Thyroid gland (tissue), 4 donors: ENCODE results near the gene EYS. TPM values are rescaled to one million over a fixed set of nuclear protein-coding genes. Genes with fewer than 3 reads are reported as not detected.
"Not testable (repeated sequence)": the region's sequence is repeated elsewhere in the genome, so short reads cannot be mapped to it uniquely, and the experiment has no call there.

Experiments
- DNase-seq, 2 donors: peaks; one replicate each; pipeline ENCODE4 v3.0.0-alpha.2; 2019
- H3K27ac ChIP-seq, 3 donors: fragments of 200-600 bp; sonication (generic); 1 replicate in 2 of 3; 2 replicates in 1 of 3; pipeline ENCODE4 v1.5.1; 2016 to 2019; ENCODE audit warnings: mild to moderate bottlenecking in 1 of 3, moderate library complexity in 1 of 3
- H3K27me3 ChIP-seq: fragments of 200-600 bp; sonication (generic); one replicate; pipeline ENCODE4 v1.5.1; 2019
- H3K36me3 ChIP-seq, 2 donors: fragments of 200-600 bp; sonication (generic); one replicate each; pipeline ENCODE4 v1.5.1; 2016 to 2019
- H3K4me1 ChIP-seq, 2 donors: fragments of 200-600 bp; sonication (generic); one replicate each; pipeline ENCODE4 v1.5.1; 2017 to 2019
- H3K4me3 ChIP-seq, 3 donors: fragments of 200-600 bp; sonication (generic); replicated peaks in 1 of 3; 1 replicate in 2 of 3; 2 replicates in 1 of 3; pipeline ENCODE4 v1.5.1; 2016; ENCODE audit warnings: mild to moderate bottlenecking in 1 of 3
- H3K9me3 ChIP-seq: fragments of 200-600 bp; sonication (generic); one replicate; pipeline ENCODE4 v1.5.1; 2017
- POLR2A ChIP-seq, 2 donors: fragments of 450-650 bp; IDR thresholded peaks; one replicate each; pipeline ENCODE4 v1.6.1; 2017; ENCODE audit warnings: antibody characterized with exemption in 2 of 2, mild to moderate bottlenecking in 2 of 2, moderate library complexity in 1 of 2
- WGBS, 2 donors: methylation state at CpG; one replicate each; pipeline ENCODE4 v1.1.5; 2017; 5-methylcytosine and 5-hydroxymethylcytosine counted together
- intact Hi-C: fragments of 100-400 bp; cut with DNase I; formaldehyde crosslinking; loops from one replicate; pipeline ENCODE4 v1.15.1; 2023
- total RNA-seq, 4 donors: library from RNA; depleted of rRNA; stranded (reverse); fragments of >200 nt; gene quantifications; one replicate each; pipeline ENCODE4 v1.2.3, GENCODE V29; 2016
- TF ChIP-seq, protein P1 (sequence below), 6 experiments: fragments of 200-600 bp in 3 of 6; fragments of 450-650 bp in 3 of 6; sonication (generic) in 3 of 6; IDR thresholded peaks; one replicate each; pipeline ENCODE4 v1.5.1; 2016 to 2019; ENCODE audit warnings: antibody characterized with exemption in 6 of 6, mild to moderate bottlenecking in 2 of 6, inconsistent platforms in 1 of 6, moderate library complexity in 1 of 6

The EYS gene
- total RNA-seq, 4 donors from 2014 or later: not detected

GRCh38 chr6:63802606-63803206 lies 1904.3 kb downstream of the EYS start:
- H3K27me3 ChIP-seq: no peaks in the 10 kb centered on the region
- WGBS, 2 donors: 64 to 66% methylated on average over 2 of the region's 2 CpGs
- H3K27ac ChIP-seq: no peak overlapping the region
- no peaks in the 10 kb centered on the region for H3K36me3 ChIP-seq
- no peak for DNase-seq
- H3K4me1 ChIP-seq: no peaks in the 10 kb centered on the region
- H3K4me3 ChIP-seq: no peak overlapping the region
- no peak for TF ChIP-seq POLR2A (IDR thresholded peaks at IDR 0.05)
- TF ChIP-seq, protein P1, sequence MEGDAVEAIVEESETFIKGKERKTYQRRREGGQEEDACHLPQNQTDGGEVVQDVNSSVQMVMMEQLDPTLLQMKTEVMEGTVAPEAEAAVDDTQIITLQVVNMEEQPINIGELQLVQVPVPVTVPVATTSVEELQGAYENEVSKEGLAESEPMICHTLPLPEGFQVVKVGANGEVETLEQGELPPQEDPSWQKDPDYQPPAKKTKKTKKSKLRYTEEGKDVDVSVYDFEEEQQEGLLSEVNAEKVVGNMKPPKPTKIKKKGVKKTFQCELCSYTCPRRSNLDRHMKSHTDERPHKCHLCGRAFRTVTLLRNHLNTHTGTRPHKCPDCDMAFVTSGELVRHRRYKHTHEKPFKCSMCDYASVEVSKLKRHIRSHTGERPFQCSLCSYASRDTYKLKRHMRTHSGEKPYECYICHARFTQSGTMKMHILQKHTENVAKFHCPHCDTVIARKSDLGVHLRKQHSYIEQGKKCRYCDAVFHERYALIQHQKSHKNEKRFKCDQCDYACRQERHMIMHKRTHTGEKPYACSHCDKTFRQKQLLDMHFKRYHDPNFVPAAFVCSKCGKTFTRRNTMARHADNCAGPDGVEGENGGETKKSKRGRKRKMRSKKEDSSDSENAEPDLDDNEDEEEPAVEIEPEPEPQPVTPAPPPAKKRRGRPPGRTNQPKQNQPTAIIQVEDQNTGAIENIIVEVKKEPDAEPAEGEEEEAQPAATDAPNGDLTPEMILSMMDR (IDR thresholded peaks at IDR 0.05): peak in 4 of 6 experiments; percentile 10 to 42 (median 16)
- H3K9me3 ChIP-seq: no peaks in the 10 kb centered on the region
- intact Hi-C loops: no loop called here

- DNase-seq, H3K9me3 ChIP-seq, H3K27me3 ChIP-seq, H3K27ac ChIP-seq, H3K4me1 ChIP-seq, intact Hi-C loops, H3K36me3 ChIP-seq, H3K4me3 ChIP-seq: not testable (repeated sequence)
- WGBS, 2 donors: 86 to 94% methylated on average over 7 of the region's 7 CpGs
Measured at GRCh38 chr6:63800386-63800785, 1906.6 kb downstream of the EYS start.

- Histone ChIP-seq H3K4me3 (no peak overlapping the region), H3K4me1 (no peaks in the 10 kb centered on the region), H3K36me3 (no peaks in the 10 kb centered on the region), H3K9me3 (no peaks in the 10 kb centered on the region), H3K27ac (no peak overlapping the region), H3K27me3 (no peaks in the 10 kb centered on the region)
- TF ChIP-seq, protein P1 (IDR thresholded peaks at IDR 0.05): no peak
- no peak for TF ChIP-seq POLR2A (IDR thresholded peaks at IDR 0.05)
- WGBS, 2 donors: 66 to 67% methylated on average over 9 of the region's 9 CpGs
- DNase-seq: no peak
- intact Hi-C loops: no loop called here
Measured at GRCh38 chr6:63799813-63800212, 1907.2 kb downstream of the EYS start.

- Histone ChIP-seq H3K4me1 (no peaks in the 10 kb centered on the region), H3K27me3 (no peaks in the 10 kb centered on the region), H3K27ac (no peak overlapping the region), H3K4me3 (no peak overlapping the region), H3K36me3 (no peaks in the 10 kb centered on the region), H3K9me3 (no peaks in the 10 kb centered on the region)
- intact Hi-C loops: no loop called here
- DNase-seq: no peak
- TF ChIP-seq, protein P1 (IDR thresholded peaks at IDR 0.05): no peak
- no peak for TF ChIP-seq POLR2A (IDR thresholded peaks at IDR 0.05)
- 92 to 94% methylated on average over 1 of the region's 1 CpG for WGBS, 2 donors
Measured at GRCh38 chr6:63799313-63799712, 1907.7 kb downstream of the EYS start.

GRCh38 chr6:63798378-63798777 lies 1908.6 kb downstream of the EYS start:
- no peak overlapping the region for H3K27ac ChIP-seq
- intact Hi-C loops: no loop called here
- H3K27me3 ChIP-seq: no peaks in the 10 kb centered on the region
- DNase-seq: no peak
- H3K4me3 ChIP-seq: no peak overlapping the region
- H3K9me3 ChIP-seq: no peaks in the 10 kb centered on the region
- H3K36me3 ChIP-seq: no peaks in the 10 kb centered on the region
- no peaks in the 10 kb centered on the region for H3K4me1 ChIP-seq
- TF ChIP-seq POLR2A (IDR thresholded peaks at IDR 0.05): no peak
- TF ChIP-seq, protein P1 (IDR thresholded peaks at IDR 0.05): no peak

- H3K27ac ChIP-seq: no peak overlapping the region
- no peak for DNase-seq
- no peaks in the 10 kb centered on the region for H3K27me3 ChIP-seq
- intact Hi-C loops: no loop called here
- H3K4me3 ChIP-seq: no peak overlapping the region
- H3K36me3 ChIP-seq: no peaks in the 10 kb centered on the region
- TF ChIP-seq, protein P1 (IDR thresholded peaks at IDR 0.05): no peak
- TF ChIP-seq POLR2A (IDR thresholded peaks at IDR 0.05): no peak
- no peaks in the 10 kb centered on the region for H3K4me1 ChIP-seq
- no peaks in the 10 kb centered on the region for H3K9me3 ChIP-seq
Measured at GRCh38 chr6:63797721-63798120, 1909.3 kb downstream of the EYS start.
